Measurements from ENCODE around the gene SPATA4. TPM values are rescaled to one million over a fixed set of nuclear protein-coding genes. Genes with fewer than 3 reads are reported as not detected.

SPATA4 gene
- total RNA-seq, 1 donor from 2014 or later: not detected

DNA sequence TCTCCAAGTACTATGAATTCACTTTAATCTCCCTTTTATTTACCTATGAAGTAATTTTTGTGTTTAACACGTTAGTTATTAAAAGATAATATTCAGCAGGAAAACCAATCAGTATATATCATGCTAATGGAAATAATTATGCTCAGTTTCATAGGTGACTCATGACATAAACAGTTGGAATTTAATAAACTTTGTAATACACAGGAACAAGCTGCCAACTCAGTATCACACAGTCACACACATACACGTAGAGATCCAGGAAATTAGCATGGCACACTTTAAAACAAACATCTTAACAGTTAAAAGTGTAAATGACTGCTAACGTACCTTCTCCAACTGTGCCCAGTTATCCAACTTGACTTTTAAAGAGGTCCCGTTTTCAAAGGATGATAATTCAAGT is 2.3 kb downstream of the SPATA4 start:
- Histone ChIP-seq H3K27me3 (no peaks in the 10 kb centered on the region), H3K36me3 (no peaks in the 10 kb centered on the region), H3K4me1 (peaks cover 6% of the 10 kb centered on the region), H3K9me3 (no peaks in the 10 kb centered on the region), H3K27ac (no peak overlapping the region), H3K4me3 (no peak overlapping the region)
- intact Hi-C loops (cut with DNase I): no loop called here
- TF ChIP-seq POLR2A (IDR thresholded peaks at IDR 0.05) (no peak), POLR2AphosphoS5 (IDR thresholded peaks at IDR 0.05; ENCODE audit: insufficient read depth in 1 of 2, low read depth in 1 of 2) (no peak)
- TF ChIP-seq, protein P1, sequence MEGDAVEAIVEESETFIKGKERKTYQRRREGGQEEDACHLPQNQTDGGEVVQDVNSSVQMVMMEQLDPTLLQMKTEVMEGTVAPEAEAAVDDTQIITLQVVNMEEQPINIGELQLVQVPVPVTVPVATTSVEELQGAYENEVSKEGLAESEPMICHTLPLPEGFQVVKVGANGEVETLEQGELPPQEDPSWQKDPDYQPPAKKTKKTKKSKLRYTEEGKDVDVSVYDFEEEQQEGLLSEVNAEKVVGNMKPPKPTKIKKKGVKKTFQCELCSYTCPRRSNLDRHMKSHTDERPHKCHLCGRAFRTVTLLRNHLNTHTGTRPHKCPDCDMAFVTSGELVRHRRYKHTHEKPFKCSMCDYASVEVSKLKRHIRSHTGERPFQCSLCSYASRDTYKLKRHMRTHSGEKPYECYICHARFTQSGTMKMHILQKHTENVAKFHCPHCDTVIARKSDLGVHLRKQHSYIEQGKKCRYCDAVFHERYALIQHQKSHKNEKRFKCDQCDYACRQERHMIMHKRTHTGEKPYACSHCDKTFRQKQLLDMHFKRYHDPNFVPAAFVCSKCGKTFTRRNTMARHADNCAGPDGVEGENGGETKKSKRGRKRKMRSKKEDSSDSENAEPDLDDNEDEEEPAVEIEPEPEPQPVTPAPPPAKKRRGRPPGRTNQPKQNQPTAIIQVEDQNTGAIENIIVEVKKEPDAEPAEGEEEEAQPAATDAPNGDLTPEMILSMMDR (IDR thresholded peaks at IDR 0.05): no peak
- no peak for DNase-seq (ENCODE audit: extremely low spot score in 2 of 2)

DNA sequence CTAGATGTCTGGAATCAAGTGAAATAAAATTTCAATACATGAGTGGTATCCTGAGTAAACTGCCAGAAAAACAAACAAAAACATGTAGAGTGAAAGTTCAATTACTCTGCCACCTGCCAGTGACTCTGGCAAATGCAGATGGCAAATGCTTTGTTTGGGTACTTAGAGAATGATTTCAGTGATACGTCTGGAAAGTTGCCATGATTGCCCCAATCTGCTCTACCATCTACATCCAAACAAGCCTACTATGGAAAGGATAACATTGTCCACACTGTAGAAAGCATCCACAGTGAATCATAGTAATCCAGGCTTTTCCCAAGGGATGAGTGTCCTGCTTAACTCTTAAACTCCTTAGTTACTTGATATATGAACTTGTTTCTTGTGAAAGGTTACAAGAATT is 3.4 kb downstream of the SPATA4 start:
- DNase-seq (ENCODE audit: extremely low spot score in 2 of 2): no peak
- intact Hi-C loops (cut with DNase I): no loop called here
- Histone ChIP-seq H3K4me3 (no peak overlapping the region), H3K27ac (no peak overlapping the region), H3K27me3 (no peaks in the 10 kb centered on the region), H3K9me3 (no peaks in the 10 kb centered on the region), H3K36me3 (no peaks in the 10 kb centered on the region), H3K4me1 (peaks cover 13% of the 10 kb centered on the region)
- TF ChIP-seq, protein P1 (IDR thresholded peaks at IDR 0.05): no peak
- TF ChIP-seq POLR2AphosphoS5 (IDR thresholded peaks at IDR 0.05; ENCODE audit: insufficient read depth in 1 of 2, low read depth in 1 of 2) (no peak), POLR2A (IDR thresholded peaks at IDR 0.05) (no peak)

DNA sequence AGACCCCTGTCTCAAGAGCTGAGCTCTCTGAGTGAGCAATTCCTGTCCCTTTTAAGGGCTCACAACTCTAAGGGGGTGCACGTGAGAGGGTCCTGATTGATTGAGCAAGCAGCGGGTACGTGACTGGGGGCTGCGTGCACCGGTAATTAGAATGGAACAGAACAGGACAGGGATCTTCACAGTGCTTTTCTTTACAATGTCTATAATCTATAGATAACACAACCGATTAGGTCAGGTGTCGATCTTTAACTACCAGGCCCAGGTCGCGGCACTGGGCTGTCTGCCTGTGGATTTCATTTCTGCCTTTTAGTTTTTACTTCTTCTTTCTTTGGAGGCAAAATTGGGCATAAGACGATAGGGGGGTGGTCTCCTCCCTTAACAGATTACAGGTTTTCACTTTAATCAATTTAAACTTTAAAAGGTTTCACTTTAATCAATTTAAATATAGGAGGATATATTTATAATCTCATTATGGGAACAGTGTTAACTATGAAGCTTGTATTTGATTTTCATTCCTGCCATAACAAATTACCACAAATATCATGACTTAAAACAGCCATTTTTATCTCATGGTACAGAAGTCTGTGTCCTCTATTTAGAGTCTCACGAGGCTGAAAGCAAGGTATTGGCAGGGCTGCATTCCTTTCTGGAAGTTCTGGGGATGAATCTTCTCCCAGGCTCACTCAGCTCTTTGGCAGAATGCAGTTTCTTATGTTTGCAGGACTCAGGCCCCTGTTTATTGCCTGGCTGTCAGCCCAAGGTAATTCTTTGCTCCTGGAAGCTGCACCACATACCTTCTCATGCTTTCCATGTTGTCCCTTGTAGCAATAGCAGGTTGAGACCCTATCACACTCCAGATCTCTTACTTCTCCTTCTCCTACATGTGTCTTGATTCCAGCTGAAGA is 5.2 kb downstream of the SPATA4 start:
- Histone ChIP-seq H3K27me3 (no peaks in the 10 kb centered on the region), H3K4me3 (no peak overlapping the region), H3K9me3 (no peaks in the 10 kb centered on the region), H3K27ac (no peak overlapping the region), H3K36me3 (no peaks in the 10 kb centered on the region), H3K4me1 (peaks cover 7% of the 10 kb centered on the region)
- DNase-seq (ENCODE audit: extremely low spot score in 2 of 2): no peak
- TF ChIP-seq POLR2A (IDR thresholded peaks at IDR 0.05) (no peak), POLR2AphosphoS5 (IDR thresholded peaks at IDR 0.05; ENCODE audit: insufficient read depth in 1 of 2, low read depth in 1 of 2) (no peak)
- TF ChIP-seq, protein P1 (IDR thresholded peaks at IDR 0.05): no peak
- intact Hi-C loops (cut with DNase I): no loop called here

DNA sequence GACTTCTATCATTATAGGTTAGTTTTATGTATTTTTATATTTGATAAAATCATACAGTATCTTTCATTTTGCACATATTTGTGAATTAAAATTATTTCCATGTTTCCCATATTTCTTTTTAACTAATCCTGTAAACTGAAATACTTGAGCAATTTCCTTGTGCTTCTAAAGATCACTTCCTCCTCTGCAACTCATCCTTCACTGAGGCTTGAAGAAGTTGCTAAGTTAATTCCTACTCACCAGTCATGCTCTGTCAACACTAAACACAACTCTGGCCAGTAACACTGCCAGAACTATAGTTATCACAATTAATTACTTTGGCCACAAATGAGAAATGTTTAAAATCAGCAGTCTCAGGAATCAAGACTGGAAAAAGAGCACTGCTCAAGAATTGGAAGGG is 6.7 kb downstream of the SPATA4 start:
- H3K36me3 ChIP-seq: no peaks in the 10 kb centered on the region
- no peak overlapping the region for H3K27ac ChIP-seq
- no peak for DNase-seq (ENCODE audit: extremely low spot score in 2 of 2)
- H3K27me3 ChIP-seq: no peaks in the 10 kb centered on the region
- peaks cover 7% of the 10 kb centered on the region for H3K4me1 ChIP-seq
- H3K4me3 ChIP-seq: no peak overlapping the region
- intact Hi-C loops (cut with DNase I): no loop called here
- TF ChIP-seq POLR2AphosphoS5 (IDR thresholded peaks at IDR 0.05; ENCODE audit: insufficient read depth in 1 of 2, low read depth in 1 of 2) (no peak), POLR2A (IDR thresholded peaks at IDR 0.05) (no peak)
- TF ChIP-seq, protein P1 (IDR thresholded peaks at IDR 0.05): no peak
- no peaks in the 10 kb centered on the region for H3K9me3 ChIP-seq

DNA sequence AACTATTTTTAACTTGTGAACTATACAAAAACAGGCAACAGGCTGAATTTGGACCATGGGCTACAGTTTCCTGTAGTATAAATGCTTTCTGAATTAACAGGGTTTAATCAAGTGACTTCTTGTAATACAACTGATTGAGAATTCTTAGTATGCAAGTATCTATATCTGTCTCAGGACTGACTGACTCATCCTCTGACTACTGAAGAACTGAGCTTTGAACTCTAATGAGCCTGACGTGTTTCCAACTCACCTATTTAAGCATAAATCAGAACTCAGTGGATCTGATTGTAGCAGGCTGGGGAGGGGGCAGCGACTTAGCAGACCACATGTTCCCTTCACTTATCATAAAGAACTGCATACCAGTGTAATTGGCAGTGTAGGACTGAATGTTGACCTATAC is 7.8 kb downstream of the SPATA4 start:
- no peaks in the 10 kb centered on the region for H3K9me3 ChIP-seq
- TF ChIP-seq, protein P1 (IDR thresholded peaks at IDR 0.05): no peak
- no peak for TF ChIP-seq POLR2AphosphoS5 (IDR thresholded peaks at IDR 0.05; ENCODE audit: insufficient read depth in 1 of 2, low read depth in 1 of 2)
- TF ChIP-seq POLR2A (IDR thresholded peaks at IDR 0.05): no peak
- H3K36me3 ChIP-seq: no peaks in the 10 kb centered on the region
- intact Hi-C loops (cut with DNase I): loop anchor here (2.0 kb wide), 1 partner anchor 49 kb away; no protein-coding TSS in a partner anchor
- no peaks in the 10 kb centered on the region for H3K27me3 ChIP-seq
- DNase-seq (ENCODE audit: extremely low spot score in 2 of 2): no peak
- peaks cover 7% of the 10 kb centered on the region for H3K4me1 ChIP-seq
- H3K4me3 ChIP-seq: no peak overlapping the region
- H3K27ac ChIP-seq: peak overlapping the region; percentile 33

Data from vagina (tissue), 2 donors.